ENCODE data around the gene LYST. TPM values are rescaled to one million over a fixed set of nuclear protein-coding genes. Genes with fewer than 3 reads are reported as not detected.

Gene LYST
- total RNA-seq, 1 experiment from 2014 or later, result 1.7 TPM

DNA sequence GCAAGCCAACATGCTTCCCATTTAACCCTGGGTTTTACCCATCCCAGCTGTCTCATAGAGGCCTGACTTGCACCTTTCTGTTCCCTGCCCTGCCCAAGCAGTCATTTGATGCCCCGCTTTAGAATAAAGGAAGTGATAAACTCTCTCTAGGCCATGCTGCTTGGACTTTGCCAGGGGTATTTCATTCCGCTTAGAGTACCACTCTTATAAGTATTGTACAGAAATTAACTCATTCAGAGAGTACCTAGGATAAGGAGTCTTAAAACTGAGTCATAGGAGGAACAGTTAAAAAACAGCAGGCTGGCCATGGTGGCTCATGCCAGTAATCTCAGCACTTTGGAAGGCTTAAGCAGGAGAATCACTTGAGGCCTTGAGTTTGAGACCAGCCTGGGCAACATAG lies 21.0 kb upstream of the LYST start:
- Histone ChIP-seq H3K27ac (ENCODE audit: low read depth, low read length, poor library complexity, severe bottlenecking) (no peak overlapping the region), H3K9me3 (ENCODE audit: low read depth, low read length, poor library complexity, severe bottlenecking) (no peaks in the 10 kb centered on the region), H3K4me1 (ENCODE audit: insufficient read depth, low read length, poor library complexity, severe bottlenecking) (no peaks in the 10 kb centered on the region), H3K4me3 (ENCODE audit: low read depth, low read length, poor library complexity, severe bottlenecking) (no peak overlapping the region), H3K27me3 (replicated peaks; ENCODE audit: insufficient read depth, low read depth, low read length, poor library complexity) (no peaks in the 10 kb centered on the region), H3K36me3 (ENCODE audit: insufficient read depth, low read length, poor library complexity, severe bottlenecking) (no peaks in the 10 kb centered on the region)
- ChIA-PET POLR2A (ENCODE audit: low non-redundant PET) (no interaction called here), CTCF (no interaction called here)
- TF ChIP-seq, protein P1, sequence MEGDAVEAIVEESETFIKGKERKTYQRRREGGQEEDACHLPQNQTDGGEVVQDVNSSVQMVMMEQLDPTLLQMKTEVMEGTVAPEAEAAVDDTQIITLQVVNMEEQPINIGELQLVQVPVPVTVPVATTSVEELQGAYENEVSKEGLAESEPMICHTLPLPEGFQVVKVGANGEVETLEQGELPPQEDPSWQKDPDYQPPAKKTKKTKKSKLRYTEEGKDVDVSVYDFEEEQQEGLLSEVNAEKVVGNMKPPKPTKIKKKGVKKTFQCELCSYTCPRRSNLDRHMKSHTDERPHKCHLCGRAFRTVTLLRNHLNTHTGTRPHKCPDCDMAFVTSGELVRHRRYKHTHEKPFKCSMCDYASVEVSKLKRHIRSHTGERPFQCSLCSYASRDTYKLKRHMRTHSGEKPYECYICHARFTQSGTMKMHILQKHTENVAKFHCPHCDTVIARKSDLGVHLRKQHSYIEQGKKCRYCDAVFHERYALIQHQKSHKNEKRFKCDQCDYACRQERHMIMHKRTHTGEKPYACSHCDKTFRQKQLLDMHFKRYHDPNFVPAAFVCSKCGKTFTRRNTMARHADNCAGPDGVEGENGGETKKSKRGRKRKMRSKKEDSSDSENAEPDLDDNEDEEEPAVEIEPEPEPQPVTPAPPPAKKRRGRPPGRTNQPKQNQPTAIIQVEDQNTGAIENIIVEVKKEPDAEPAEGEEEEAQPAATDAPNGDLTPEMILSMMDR (conservative IDR thresholded peaks at IDR 0.05; ENCODE audit: low read depth, low read length), result no peak
- no peak for TF ChIP-seq EZH2 (IDR thresholded peaks at IDR 0.05; ENCODE audit: borderline replicate concordance, low read depth, low read length, poor library complexity, severe bottlenecking)
- BruUV-seq (replicated peaks), result no TSS peak
- DNase-seq (ENCODE audit: low spot score), result no peak
- intact Hi-C loops (cut with micrococcal nuclease; ENCODE audit: unreplicated experiment), result no loop called here

DNA sequence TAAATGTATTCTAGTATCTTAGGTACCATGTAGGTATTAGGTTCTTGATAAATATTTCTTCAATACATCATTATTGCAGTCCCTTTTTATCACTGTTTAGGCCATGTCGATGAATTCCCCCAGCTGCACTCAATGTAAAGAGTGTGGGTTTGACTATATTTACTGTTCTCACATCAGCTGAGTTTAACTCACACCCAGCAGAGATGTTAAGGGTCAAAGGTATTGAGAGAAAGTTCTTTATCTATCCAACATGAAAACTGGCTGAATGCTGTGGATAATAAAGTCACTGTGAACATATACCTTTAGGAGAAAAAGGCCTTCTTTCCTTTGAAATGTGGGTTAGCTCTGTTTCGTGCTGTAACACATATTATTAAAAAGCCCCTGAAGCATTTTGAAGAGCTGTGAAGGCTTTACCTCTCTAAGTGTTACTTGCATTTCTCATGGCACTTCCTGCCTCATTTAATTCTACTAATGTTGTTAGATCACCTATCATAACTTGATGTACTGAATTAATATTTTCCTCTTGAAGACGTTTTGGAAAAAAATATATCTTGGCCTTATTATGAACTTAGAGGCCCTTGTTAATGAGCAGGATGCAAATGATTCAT lies 19.1 kb upstream of the LYST start:
- H3K36me3 ChIP-seq (ENCODE audit: insufficient read depth, low read length, poor library complexity, severe bottlenecking), result no peaks in the 10 kb centered on the region
- H3K4me3 ChIP-seq (ENCODE audit: low read depth, low read length, poor library complexity, severe bottlenecking), result no peak overlapping the region
- no peaks in the 10 kb centered on the region for H3K4me1 ChIP-seq (ENCODE audit: insufficient read depth, low read length, poor library complexity, severe bottlenecking)
- no peaks in the 10 kb centered on the region for H3K27me3 ChIP-seq (replicated peaks; ENCODE audit: insufficient read depth, low read depth, low read length, poor library complexity)
- intact Hi-C loops (cut with micrococcal nuclease; ENCODE audit: unreplicated experiment), result no loop called here
- TF ChIP-seq, protein P1 (conservative IDR thresholded peaks at IDR 0.05; ENCODE audit: low read depth, low read length), result no peak
- no peak for TF ChIP-seq EZH2 (IDR thresholded peaks at IDR 0.05; ENCODE audit: borderline replicate concordance, low read depth, low read length, poor library complexity, severe bottlenecking)
- no peak for DNase-seq (ENCODE audit: low spot score)
- H3K9me3 ChIP-seq (ENCODE audit: low read depth, low read length, poor library complexity, severe bottlenecking), result no peaks in the 10 kb centered on the region
- CTCF ChIA-PET, result no interaction called here
- POLR2A ChIA-PET (ENCODE audit: low non-redundant PET), result no interaction called here
- H3K27ac ChIP-seq (ENCODE audit: low read depth, low read length, poor library complexity, severe bottlenecking), result no peak overlapping the region
- no TSS peak for BruUV-seq (replicated peaks)

DNA sequence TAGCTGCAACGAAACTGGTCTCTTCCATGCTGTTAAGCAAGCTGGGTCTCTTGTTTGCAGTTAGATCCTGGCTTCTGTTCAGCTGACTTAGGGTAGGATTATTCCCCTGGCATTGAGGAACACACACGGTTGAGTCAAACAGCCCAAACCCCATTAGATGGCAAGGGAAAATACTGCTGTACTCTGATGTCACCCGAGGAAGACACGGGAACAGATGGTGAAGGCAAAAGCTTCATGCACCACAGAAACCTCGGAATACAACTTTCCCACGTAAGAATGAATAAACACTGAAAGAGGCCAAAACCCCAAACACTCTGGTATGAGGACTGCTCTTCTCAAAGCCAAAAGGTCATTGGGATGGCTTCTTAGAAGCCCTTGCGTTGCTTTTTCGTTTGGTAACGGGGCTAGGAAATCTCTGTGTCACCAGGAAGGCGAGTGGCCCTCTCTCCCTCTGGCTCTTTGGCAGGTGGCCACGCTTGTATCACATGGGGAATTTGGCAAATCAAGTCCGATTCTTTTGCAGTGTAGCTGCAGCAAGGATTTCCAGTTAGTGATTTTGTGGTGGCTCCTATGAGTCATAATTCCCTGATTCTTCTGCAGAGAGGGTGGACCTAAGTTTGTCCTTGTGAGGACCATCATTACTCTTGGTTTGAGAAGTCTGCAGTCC lies 16.7 kb upstream of the LYST start:
- ChIA-PET POLR2A (ENCODE audit: low non-redundant PET) (no interaction called here), CTCF (no interaction called here)

More for the DNA sequence above, 16.7 kb upstream of the LYST start:
- no peak for TF ChIP-seq EZH2 (IDR thresholded peaks at IDR 0.05; ENCODE audit: borderline replicate concordance, low read depth, low read length, poor library complexity, severe bottlenecking)
- TF ChIP-seq, protein P1 (conservative IDR thresholded peaks at IDR 0.05; ENCODE audit: low read depth, low read length), result no peak
- BruUV-seq (replicated peaks), result no TSS peak
- Histone ChIP-seq H3K27me3 (replicated peaks; ENCODE audit: insufficient read depth, low read depth, low read length, poor library complexity) (no peaks in the 10 kb centered on the region), H3K4me1 (ENCODE audit: insufficient read depth, low read length, poor library complexity, severe bottlenecking) (no peaks in the 10 kb centered on the region), H3K36me3 (ENCODE audit: insufficient read depth, low read length, poor library complexity, severe bottlenecking) (no peaks in the 10 kb centered on the region), H3K4me3 (ENCODE audit: low read depth, low read length, poor library complexity, severe bottlenecking) (no peak overlapping the region), H3K27ac (ENCODE audit: low read depth, low read length, poor library complexity, severe bottlenecking) (no peak overlapping the region), H3K9me3 (ENCODE audit: low read depth, low read length, poor library complexity, severe bottlenecking) (no peaks in the 10 kb centered on the region)
- intact Hi-C loops (cut with micrococcal nuclease; ENCODE audit: unreplicated experiment), result no loop called here
- DNase-seq (ENCODE audit: low spot score), result peak; percentile 55
